ENCODE data around the gene PGAM5.

The PGAM5 gene

DNA sequence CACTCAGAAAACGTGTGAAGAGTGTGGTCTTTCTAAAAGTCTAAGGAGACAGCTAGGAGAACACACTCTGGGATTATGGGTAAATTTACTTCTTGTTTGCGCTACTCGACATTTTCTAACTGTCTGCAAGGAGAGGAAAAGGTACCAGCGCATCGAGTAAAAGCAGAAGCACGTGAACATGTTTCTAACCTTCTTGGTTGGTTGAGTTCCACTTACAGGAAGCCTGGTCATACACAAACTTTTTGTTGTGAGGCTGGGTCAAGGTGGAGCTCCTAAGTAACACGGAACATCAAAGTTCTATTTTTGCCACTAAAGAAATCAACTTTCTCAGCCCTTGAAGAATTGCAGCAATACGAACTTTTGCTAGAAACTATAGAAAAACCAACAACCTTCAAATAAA is 31.0 kb downstream of the PGAM5 start:
- Histone ChIP-seq H3K4me1 (ENCODE audit: control insufficient read depth, low read length) (no peaks in the 10 kb centered on the region), H3K27me3 (ENCODE audit: control insufficient read depth, low read length) (no peaks in the 10 kb centered on the region), H3K36me3 (ENCODE audit: control insufficient read depth, low read length) (peaks cover 90% of the 10 kb centered on the region), H3K4me3 (ENCODE audit: low read length) (no peak overlapping the region), H3F3A (ENCODE audit: control insufficient read depth, insufficient read depth) (0 out of 2 replicates have a peak, but pooled peaks cover 4% of the 10 kb centered on the region), H3K4me2 (ENCODE audit: low read length) (no peak overlapping the region), H4K20me1 (ENCODE audit: control insufficient read depth, insufficient read depth, low read depth, low read length) (peaks cover 5% of the 10 kb centered on the region; the same call in 1 of the 2 replicates), H3K79me2 (ENCODE audit: control insufficient read depth, low read length) (peaks cover 79% of the 10 kb centered on the region), H3K9me2 (replicated peaks; ENCODE audit: control insufficient read depth, low read length) (no peaks in the 10 kb centered on the region), H3K27ac (ENCODE audit: low read depth, low read length) (no peak overlapping the region), H3K9me3 (ENCODE audit: control insufficient read depth, insufficient read depth, low read length) (no peaks in the 10 kb centered on the region)
- TF ChIP-seq CTCF (IDR thresholded peaks at IDR 0.05; ENCODE audit: low read depth, low read length, poor library complexity, severe bottlenecking) (no peak), EZH2phosphoT487 (IDR thresholded peaks at IDR 0.05; ENCODE audit: borderline replicate concordance, low read length) (no peak)

- Histone ChIP-seq H3K79me2 (ENCODE audit: control insufficient read depth, low read length) (peaks cover 87% of the 10 kb centered on the region), H3K36me3 (ENCODE audit: control insufficient read depth, low read length) (peaks cover 95% of the 10 kb centered on the region), H3K4me3 (ENCODE audit: low read length) (no peak overlapping the region), H3K9me3 (ENCODE audit: control insufficient read depth, insufficient read depth, low read length) (no peaks in the 10 kb centered on the region), H3F3A (ENCODE audit: control insufficient read depth, insufficient read depth) (0 out of 2 replicates have a peak, but pooled peaks cover 4% of the 10 kb centered on the region), H3K4me1 (ENCODE audit: control insufficient read depth, low read length) (no peaks in the 10 kb centered on the region), H3K27ac (ENCODE audit: low read depth, low read length) (no peak overlapping the region), H3K27me3 (ENCODE audit: control insufficient read depth, low read length) (no peaks in the 10 kb centered on the region), H3K4me2 (ENCODE audit: low read length) (no peak overlapping the region), H3K9me2 (replicated peaks; ENCODE audit: control insufficient read depth, low read length) (no peaks in the 10 kb centered on the region), H4K20me1 (ENCODE audit: control insufficient read depth, insufficient read depth, low read depth, low read length) (peaks cover 5% of the 10 kb centered on the region; the same call in 1 of the 2 replicates)
- TF ChIP-seq EZH2phosphoT487 (IDR thresholded peaks at IDR 0.05; ENCODE audit: borderline replicate concordance, low read length): no peak
- no peak for TF ChIP-seq CTCF (IDR thresholded peaks at IDR 0.05; ENCODE audit: low read depth, low read length, poor library complexity, severe bottlenecking)
Measured at GRCh38 chr12:132743831-132744230, 33.2 kb downstream of the PGAM5 start.

- Histone ChIP-seq H3K4me2 (ENCODE audit: low read length) (no peak overlapping the region), H3K27ac (ENCODE audit: low read depth, low read length) (no peak overlapping the region), H3F3A (ENCODE audit: control insufficient read depth, insufficient read depth) (0 out of 2 replicates have a peak, but pooled peaks cover 4% of the 10 kb centered on the region), H3K79me2 (ENCODE audit: control insufficient read depth, low read length) (peaks cover 84% of the 10 kb centered on the region), H4K20me1 (ENCODE audit: control insufficient read depth, insufficient read depth, low read depth, low read length) (peaks cover 5% of the 10 kb centered on the region; the same call in 1 of the 2 replicates), H3K9me2 (replicated peaks; ENCODE audit: control insufficient read depth, low read length) (no peaks in the 10 kb centered on the region), H3K27me3 (ENCODE audit: control insufficient read depth, low read length) (no peaks in the 10 kb centered on the region), H3K36me3 (ENCODE audit: control insufficient read depth, low read length) (peaks cover 92% of the 10 kb centered on the region), H3K4me1 (ENCODE audit: control insufficient read depth, low read length) (no peaks in the 10 kb centered on the region), H3K4me3 (ENCODE audit: low read length) (no peak overlapping the region), H3K9me3 (ENCODE audit: control insufficient read depth, insufficient read depth, low read length) (no peaks in the 10 kb centered on the region)
- TF ChIP-seq CTCF (IDR thresholded peaks at IDR 0.05; ENCODE audit: low read depth, low read length, poor library complexity, severe bottlenecking) (no peak), EZH2phosphoT487 (IDR thresholded peaks at IDR 0.05; ENCODE audit: borderline replicate concordance, low read length) (no peak)
Measured at GRCh38 chr12:132746613-132747012, 36.0 kb downstream of the PGAM5 start.

Measured in DOHH2 (cell line).